Measurements from ENCODE around the gene KCP. TPM values are rescaled to one million over a fixed set of nuclear protein-coding genes. Genes with fewer than 3 reads are reported as not detected.

KCP gene
- total RNA-seq, 2 donors from 2014 or later = 0.31 to 0.50 TPM

GRCh38 chr7:128838981-128839731 is 71.4 kb downstream of the KCP start:
- ATAC-seq (no peak), DNase-seq (no peak)
- intact Hi-C loops (cut with DNase I) = no loop called here

DNA sequence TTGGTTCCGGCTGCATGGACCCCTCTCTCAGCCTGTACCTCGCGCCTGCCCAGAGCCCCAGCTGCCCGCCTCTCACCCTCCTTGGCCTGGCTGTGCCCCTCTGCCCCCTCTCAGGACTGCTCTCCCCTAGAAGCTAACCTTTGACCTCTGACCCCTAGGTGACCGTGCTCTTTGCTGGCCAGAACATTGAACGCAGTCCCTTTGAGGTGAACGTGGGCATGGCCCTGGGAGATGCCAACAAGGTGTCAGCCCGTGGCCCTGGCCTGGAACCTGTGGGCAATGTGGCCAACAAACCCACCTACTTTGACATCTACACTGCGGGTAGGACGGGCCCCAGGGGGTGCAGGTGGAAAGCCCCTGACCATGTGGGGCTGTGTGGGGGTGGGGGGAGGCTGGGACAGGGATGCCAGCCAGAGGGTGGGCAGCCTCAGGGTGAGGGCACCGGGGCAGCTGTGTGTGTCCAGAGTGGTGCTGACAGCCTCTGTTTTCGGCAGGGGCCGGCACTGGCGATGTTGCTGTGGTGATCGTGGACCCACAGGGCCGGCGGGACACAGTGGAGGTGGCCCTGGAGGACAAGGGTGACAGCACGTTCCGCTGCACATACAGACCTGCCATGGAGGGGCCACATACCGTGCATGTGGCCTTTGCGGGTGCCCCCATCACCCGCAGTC is 72.3 kb downstream of the KCP start:
- intact Hi-C loops (cut with DNase I) = no loop called here
- no peak for DNase-seq
- ATAC-seq = no peak

DNA sequence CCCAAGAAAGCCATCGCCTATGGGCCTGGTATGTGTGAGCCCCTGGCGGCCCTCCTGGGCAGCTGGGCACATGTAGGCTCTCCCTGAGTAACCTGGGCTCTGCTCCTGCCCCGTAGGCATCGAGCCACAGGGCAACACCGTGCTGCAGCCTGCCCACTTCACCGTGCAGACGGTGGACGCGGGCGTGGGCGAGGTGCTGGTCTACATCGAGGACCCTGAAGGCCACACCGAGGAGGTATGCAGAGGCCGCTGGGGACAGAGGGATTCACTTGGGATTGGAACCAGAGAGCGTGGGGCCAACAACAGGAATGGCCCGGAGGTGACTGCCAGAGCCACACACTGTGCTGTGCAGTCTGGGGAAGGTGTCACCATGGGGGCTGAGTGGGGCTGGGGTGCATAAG is 73.0 kb downstream of the KCP start:
- no peak for DNase-seq
- intact Hi-C loops (cut with DNase I) = no loop called here
- no peak for ATAC-seq

GRCh38 chr7:128836729-128837348 is 73.7 kb downstream of the KCP start:
- intact Hi-C loops (cut with DNase I) = no loop called here
- ATAC-seq (no peak), DNase-seq (no peak)

- DNase-seq (no peak), ATAC-seq (peak in 1 of 2 donors; percentile 0)
- intact Hi-C loops (cut with DNase I) = no loop called here
Measured at GRCh38 chr7:128835790-128836641, 74.5 kb downstream of the KCP start.

DNA sequence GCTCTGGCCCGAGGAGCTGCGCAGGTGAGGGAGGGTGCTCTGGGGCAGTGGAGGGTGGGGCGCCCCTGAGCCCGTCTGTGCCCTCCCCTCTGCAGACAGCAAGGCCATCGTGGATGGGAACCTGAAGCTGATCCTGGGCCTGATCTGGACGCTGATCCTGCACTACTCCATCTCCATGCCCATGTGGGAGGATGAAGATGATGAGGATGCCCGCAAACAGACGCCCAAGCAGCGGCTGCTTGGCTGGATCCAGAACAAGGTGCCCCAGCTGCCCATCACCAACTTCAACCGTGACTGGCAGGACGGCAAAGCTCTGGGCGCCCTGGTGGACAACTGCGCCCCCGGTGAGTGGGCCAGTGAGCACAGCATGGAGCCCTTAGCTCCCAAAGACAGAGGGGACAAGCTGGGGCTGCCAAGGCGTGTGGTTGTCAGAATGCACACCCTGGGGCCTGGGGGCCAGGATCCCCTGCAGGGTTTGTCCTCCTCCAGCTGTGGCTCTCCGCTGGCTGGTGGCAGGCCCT is 75.2 kb downstream of the KCP start:
- intact Hi-C loops (cut with DNase I) = no loop called here
- DNase-seq = no peak
- no peak for ATAC-seq

DNA sequence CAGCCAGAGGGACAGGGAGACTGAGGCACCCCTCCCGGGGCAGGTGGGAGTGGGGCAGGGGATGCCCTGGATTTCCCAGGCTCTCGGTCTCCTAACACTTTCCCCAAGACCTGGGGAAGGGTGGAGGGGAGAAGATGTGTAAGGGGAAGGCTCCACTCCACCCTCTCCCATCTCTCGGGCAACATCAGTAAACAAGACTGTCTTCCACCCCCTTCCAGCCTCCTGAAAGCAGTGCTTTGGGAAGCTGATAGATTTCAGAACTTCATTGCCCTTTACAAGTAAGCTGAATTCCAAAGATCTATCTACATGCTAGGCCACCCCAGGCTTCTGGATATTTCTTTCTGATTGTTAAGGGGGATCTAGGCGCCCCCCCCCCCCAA is 76.6 kb downstream of the KCP start:
- DNase-seq (no peak), ATAC-seq (peak in 1 of 2 donors; percentile 0)
- intact Hi-C loops (cut with DNase I) = no loop called here

DNA sequence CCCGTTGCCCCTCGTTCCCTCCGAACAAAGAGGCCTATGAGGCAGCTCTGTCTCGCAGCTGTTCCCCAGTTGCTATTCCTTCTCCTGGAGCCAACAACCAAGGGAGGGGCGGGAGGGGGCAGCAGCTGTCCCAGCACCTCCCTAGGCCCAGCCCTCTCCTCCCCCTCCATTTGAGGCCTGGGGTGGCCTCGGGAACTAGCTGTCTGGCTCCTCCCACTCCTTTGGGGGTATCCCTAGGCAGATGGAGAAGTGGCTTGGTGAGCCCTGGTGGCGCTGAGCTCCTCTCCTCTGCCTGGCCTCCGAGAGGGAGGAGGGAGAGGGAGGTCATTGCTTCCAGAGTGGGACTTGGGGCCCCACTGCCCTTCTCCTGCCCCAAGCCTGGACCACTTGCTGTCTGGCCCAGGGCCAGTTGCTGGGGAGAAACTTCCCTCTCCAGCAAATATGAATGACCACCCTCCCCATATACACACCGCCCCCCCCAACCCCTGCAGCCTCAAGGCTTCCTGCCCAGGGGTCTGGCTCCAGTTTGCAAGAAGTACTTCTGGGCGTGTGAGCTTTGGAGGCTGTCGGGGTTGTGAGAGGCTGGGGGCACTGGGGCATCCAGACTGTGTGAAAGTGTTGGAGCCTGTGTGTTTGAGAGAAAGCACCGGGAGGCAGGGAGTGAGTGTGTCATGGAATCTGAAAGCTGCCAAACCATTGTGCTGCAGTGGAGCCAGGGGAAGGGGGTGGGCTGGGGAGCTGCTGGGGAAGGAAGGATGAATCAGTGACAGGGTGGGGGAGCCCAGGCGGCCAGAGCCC is 77.2 kb downstream of the KCP start:
- ATAC-seq = peak; percentile 20 to 36
- DNase-seq = peak; percentile 75
- intact Hi-C loops (cut with DNase I) = no loop called here

DNA sequence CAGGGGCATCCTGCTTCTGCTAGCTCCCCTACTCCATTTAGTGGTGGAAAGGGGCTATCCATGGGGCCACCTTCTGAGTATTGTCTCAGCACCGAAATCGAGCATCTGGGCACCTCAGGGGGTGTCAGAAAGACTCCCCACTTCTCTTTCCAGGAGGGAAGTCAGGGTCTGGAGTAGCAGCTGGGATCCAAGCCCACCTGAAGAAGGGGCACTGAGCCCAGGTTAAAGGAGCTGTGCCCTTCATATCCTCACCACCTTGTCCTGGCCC is 77.7 kb downstream of the KCP start:
- intact Hi-C loops (cut with DNase I) = no loop called here
- DNase-seq (no peak), ATAC-seq (no peak)

GRCh38 chr7:128831994-128832879 is 78.3 kb downstream of the KCP start:
- ATAC-seq (peak; percentile 4 to 12), DNase-seq (peak; percentile 60)
- intact Hi-C loops (cut with DNase I) = no loop called here

DNA sequence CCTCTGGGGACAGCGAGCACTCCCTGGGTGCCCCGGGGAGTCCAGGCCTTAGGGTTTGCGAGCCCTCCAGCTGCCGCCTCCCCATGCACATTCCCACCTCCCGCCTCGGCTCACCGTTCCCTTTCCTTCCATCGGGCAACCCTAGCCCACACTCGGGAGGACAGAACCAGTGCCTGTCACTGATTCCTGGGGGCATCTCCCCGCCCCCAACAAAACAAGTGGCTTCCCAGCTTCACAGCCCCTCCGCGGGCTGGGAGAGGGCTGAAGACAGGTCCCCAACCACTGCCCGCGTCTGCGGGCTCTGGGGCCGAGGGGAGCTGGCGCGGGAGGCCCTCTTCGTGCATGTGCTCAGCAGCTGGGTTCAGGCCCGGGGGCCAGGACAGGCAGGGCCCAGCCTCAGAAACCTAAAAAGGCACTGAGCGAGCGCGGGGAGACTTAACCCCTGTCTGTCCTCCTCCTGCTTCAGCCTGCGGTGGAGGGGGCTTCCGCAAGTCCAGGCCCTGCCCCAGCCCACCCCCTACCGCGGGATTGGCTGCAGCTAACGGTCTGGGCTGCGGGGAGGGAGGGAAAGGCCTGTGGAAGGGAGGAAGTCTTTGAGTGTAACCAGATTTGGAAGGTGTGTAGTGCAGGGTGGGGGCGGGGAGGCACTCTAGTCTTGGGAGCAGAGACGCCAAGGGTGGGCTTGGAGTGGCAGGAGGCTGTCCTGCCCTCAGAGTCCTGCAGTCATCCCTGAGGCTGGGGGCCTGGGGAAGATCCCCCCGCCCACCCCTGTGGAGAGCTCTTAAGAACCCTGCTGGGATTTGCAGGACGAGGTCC is 79.1 kb downstream of the KCP start:
- intact Hi-C loops (cut with DNase I) = no loop called here
- ATAC-seq = peak; percentile 13 to 46
- peak; percentile 61 for DNase-seq

- DNase-seq (peak; percentile 70), ATAC-seq (peak; percentile 15 to 28)
- intact Hi-C loops (cut with DNase I) = no loop called here
Measured at GRCh38 chr7:128830231-128831177, 80.0 kb downstream of the KCP start, which contains the start of gene FLNC. Gene FLNC, plus strand, starts transcription at chr7:128830406. Its CDS starts 232 bp downstream, at chr7:128830638.

DNA sequence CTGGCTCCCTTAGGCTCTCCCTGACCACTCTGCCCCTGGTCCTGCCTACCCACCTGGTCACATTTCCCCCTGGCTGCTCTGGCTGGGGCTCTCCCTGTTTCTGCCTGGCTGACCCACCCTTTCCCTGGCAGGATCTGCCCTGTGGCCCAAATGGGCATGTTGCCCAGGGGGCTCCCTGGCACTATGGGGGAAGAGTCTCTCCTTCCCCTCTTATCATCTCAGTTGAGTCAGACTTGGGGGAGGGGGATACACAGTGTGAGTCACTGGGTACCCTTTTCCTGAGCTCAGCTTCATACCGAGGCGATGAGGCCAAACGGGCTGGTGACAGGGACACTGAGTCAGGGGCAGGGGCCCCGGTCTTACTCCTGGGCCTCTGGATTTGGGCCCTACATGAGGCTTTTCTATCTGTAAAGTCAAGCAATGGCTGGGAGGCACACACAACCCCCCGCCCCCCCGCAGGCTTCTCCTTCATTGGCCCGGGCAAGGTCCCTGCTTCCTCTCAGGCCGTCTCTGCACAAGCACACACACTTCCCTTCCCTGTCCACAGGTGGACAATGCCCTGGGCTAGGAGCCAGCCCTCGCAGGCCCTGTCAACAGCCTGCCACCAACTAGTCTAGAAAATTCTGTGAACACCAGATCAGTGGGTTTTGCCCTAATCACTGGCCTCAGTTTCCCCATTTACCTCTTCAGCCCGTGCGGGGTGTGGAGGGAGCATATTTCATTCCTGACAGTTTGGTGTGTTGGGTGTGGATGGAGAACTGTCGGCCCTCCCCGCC is 80.9 kb downstream of the KCP start:
- intact Hi-C loops (cut with DNase I) = no loop called here
- DNase-seq = no peak
- peak in 1 of 2 donors; percentile 6 for ATAC-seq

- ATAC-seq (peak; percentile 35 to 55), DNase-seq (peak; percentile 66)
- intact Hi-C loops (cut with DNase I) = no loop called here
Measured at GRCh38 chr7:128827971-128828711, 82.4 kb downstream of the KCP start.

All from left cardiac atrium (tissue), 4 donors.